Stimulated activated CD4-positive, alpha-beta T cell treated with anti-CD3 and anti-CD28 coated beads, Interleukin-12 subunit alpha, Interleukin-12 subunit beta, amount 100 ng/mL, for 4 hours (primary cell): ENCODE results near the gene PXK.
A peak's percentile ranks its signal among the peaks of the same experiment; 100 is the strongest.
"Not testable (repeated sequence)": the region's sequence is repeated elsewhere in the genome, so short reads cannot be mapped to it uniquely, and the experiment has no call there.

ENCODE experiments used
- DNase-seq: peaks from one replicate; pipeline ENCODE4 v3.0.0-alpha.2; 2020

The PXK gene

DNA sequence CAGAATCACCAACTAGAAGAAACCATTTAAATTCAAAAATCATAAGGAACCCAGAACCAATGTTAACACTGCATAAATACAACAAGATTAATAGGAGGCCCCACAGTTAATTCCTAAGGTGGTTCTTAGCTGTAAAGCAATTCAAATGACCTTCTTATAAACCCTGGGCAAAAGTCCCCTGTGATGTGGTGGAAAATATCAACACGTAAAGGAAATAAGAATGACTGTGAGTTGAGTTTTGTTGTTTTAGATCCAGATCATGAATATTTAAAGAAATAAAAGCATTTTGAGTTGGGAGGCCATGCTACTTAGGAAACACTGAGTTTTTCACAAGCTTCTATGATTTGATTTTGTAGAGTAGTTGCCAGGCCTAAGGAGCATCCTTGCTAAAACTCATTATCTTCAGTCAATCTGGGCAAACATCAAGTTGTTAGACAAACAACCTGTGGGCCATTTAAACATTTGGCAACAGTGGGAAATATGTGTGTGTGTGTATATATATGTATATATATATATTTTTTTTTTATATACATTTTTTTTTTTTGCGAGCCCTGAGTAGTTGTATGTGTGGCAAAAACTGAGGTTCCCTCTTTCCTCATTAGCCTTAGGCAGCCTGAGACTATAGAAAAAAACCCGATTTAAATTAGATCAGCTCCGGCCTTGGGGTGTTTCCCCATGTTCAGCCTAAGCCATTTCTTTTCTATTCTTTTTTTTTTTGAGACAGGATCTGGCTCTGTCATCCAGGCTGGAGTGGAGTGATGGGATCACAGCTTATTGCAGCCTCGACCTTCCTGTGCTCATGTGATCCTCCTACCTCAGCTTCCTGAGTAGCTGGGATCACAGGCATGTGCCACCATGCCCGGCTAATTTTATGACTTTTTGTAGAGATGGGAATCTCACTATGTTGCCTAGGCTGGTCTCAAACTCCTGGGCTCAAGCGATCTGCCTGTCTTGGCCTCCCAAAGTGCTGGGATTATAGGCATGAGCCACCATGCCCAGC lies 8.0 kb upstream of the PXK start:
- no peak for DNase-seq

DNA sequence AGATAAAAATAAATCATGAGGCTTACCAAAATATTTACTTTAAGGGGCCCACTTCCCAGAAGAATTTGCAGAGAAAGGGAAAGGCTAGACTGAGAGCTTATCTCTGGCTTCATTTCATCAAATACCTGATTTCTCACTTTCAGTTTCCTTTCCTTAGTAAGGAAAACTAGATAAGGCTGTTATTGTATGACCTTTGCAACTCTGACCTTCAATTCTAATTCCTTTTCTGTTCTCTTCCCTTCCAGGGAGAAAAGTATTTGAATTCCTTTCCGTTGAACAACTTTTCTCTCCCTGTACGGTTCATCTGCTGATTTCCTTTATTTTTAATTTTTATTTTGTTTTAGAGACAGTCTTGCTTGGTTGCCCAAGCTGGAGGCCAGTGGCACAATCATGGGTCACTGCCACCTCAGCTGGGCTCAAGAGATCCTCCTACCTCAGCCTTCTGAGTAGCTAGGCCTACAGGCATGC lies 7.1 kb upstream of the PXK start:
- no peak for DNase-seq

- no peak for DNase-seq
Observed at GRCh38 chr3:58326267-58326900, 6.3 kb upstream of the PXK start.

GRCh38 chr3:58329150-58329921 lies 3.4 kb upstream of the PXK start:
- no peak for DNase-seq

DNA sequence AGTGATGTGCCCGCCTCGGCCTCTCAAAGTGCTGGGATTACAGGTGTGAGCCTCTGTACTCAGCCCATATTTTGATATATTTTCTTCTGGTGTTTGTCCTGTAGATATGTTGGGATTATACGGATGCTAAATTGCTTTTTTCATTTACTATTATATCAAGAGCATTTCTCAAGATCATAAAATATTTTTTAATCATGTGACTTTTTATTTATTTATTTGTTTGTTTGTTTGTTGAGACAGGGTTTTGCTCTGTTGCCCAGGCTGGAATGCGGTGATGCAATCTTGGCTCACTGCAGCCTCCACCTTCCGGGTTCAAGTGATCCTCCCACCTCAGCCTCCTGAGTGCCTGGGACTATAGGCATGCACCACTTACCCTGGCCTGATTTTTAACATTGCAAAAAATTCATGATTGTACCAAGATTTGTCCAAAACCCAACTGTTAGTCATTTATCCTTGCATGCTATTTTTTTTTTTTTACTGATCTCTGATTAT lies 2.7 kb upstream of the PXK start:
- DNase-seq, result no peak

DNA sequence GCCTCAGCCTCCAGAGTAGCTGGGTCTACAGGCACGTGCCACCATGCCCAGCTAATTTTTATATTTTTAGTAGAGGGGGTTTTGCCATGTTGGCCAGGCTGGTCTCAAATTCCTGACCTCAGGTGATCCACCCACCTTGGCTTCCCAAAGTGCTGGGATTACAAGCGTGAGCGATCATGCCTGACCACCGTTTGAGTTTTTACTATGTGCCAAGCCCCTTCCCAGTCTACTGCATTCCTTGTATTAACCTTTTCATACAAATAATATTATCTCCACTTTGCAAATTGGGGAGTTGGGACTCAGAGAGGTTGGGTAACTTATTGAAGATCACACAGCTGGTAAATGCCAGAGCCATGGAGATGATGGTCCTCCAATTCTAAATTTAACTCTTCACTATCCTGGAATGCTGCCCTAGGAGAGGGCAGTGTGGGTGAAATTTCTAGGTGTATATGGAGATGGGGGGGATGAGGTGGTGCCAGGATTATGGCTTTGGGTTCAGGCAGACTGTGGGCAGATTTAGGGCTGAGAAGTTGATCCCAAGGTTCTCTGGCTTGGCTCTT lies 1.0 kb upstream of the PXK start:
- DNase-seq, result no peak

GRCh38 chr3:58333206-58334012 lies 717 bp downstream of the PXK start:
- peak; percentile 16 for DNase-seq

DNA sequence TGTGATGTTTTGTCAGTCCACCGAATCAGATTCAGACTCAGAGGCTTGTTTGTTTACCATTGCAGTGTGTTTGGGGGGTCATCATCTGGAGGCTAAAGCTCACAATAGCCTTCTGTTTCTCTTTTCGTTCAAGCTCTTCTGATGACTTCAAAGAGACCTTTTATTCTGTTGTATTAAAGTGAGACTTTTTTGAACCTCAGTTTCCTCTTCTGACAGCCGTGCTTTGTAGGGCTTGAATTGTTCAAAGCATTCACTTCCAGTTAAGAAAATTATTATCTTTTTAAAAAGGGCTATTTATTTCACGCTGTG lies 1.3 kb downstream of the PXK start:
- DNase-seq, result no peak

GRCh38 chr3:58334506-58334884 lies 1.8 kb downstream of the PXK start:
- no peak for DNase-seq

DNA sequence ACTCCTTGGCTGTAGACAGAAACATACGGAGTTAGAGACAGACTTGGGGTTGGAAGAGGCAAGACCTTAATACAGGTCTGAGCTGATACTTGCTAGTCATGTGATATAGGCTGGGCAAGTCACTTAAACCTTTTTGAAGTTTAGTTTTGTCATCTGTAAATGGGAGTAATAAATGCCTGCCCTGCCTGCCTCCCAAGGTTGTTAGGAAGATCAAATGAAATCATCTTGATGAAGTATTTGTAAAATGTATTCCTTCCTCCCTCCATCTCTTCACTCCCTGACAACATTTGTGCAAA lies 2.9 kb downstream of the PXK start:
- DNase-seq, result no peak

DNA sequence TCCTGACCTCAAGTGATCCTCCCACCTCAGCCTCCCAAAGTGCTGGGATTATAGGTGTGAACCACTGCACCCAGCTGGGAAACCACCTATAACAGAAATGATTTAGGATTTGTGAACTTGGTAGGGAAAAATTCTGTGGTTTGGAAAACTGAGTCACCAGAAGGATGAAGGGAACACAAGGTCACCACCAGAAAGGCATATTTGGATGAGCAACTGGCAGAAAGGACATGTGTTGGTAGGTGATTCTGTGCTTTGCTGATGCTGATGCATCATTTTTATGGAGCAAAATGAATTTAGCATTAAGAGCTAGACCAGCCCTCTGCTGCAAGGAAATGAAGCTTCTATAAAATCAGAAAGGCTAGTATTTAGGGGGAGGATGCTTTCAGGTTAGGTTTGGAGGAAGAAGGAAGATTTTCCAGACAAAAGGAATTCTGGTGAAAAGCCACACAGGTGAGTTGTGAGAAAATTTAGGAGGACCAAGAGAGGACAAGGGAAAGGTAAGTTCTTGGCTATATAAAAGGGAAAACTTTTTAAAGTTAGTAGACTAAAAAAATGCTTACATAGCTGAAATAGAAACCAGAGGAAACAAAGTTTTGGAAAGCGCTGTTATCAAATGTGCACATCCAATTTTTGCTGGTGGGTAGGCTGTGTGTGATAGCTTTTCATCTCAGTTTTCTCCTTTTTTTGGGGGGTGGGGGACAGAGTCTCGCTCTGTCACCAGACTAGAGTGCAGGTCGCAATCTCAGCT lies 3.6 kb downstream of the PXK start:
- no peak for DNase-seq

- no peak for DNase-seq
Observed at GRCh38 chr3:58337190-58337589, 4.5 kb downstream of the PXK start.

GRCh38 chr3:58339146-58339545 lies 6.5 kb downstream of the PXK start:
- DNase-seq, result not testable (repeated sequence)

GRCh38 chr3:58340594-58341244 lies 8.0 kb downstream of the PXK start:
- DNase-seq, result no peak

GRCh38 chr3:58341376-58341775 lies 8.7 kb downstream of the PXK start:
- DNase-seq, result no peak

- DNase-seq, result no peak
Observed at GRCh38 chr3:58342676-58343075, 10.0 kb downstream of the PXK start.

GRCh38 chr3:58345457-58345856 lies 12.8 kb downstream of the PXK start:
- DNase-seq, result no peak

DNA sequence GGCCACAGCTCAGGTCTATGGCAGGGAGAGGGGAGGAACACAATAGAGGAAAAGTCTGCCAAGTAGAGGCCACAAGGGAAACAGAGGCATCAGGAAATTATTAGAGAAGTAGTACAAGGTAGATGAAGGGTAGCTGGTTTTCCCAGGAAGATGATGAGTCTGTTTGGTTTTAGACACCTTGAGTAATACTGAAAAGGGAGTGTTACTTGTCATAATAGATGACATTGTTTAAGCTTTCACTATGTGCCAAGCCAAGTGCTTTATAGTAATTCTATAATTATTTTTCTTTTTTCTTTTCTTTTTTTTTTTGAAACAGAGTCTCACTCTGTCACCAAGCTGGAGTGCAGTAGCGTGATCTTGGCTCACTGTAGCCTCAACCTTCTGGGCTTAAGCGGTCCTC lies 13.7 kb downstream of the PXK start:
- no peak for DNase-seq

GRCh38 chr3:58347984-58348383 lies 15.3 kb downstream of the PXK start:
- DNase-seq, result no peak

DNA sequence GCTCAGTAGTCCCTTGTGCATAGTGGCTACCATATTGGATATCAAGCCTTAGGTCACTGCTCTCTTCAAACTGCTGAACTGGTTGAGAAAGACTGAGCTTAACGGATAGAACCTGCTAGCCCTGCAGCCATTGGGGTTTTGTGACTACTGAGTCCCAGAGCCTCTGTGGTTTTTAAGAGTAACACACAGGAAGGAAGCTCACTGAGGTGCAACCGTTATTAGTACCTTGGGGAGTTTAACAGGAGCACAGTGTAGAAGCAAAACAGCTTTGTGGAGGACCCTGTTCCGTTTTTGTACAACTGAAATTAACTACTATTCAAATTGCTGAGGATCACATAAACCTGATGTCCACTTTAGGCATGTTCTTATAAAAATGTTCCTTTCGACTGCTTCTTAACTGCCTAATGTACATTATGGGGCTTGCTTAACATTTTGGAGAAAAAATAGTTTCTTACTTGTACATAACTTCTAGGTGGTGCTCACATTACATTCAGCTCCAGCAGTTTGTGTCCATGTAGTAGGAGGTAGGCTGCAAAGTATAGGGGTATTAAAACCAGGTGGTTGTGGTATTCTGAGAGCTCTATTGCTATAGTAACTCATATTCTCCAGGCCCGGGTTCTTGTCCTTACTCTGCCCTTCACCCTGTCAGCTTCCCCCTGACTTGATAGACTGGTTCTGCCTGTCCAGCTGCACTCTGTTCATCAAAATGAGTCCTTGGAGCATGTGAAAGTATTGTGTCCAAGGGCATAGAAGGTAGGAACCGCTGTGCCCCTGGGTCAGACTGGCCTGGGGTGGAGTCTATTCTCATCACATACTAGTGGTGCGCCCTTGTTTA lies 17.3 kb downstream of the PXK start:
- no peak for DNase-seq
